ENCODE data around the gene ECHS1.

DNA sequence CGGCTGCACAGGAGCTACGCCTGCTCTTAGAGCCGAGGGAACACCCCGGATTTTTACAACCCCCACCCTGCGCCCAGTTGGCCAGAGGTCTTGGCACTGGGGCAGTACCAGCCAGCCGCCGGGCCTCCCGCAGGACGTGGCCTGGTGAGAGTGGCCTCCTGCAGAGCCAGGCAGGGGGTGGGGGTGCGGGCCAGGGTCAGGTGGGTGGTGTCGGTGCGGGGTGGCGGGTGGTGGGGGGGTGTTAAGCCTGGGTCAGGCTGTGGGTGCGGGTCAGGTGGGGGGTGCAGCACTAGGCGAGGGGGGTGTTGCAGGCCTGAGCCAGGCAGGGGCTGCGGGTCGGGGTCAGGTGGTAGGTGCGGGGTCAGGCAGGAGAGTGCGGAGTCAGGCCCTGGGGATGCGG, 647 bp downstream of the ECHS1 start:
- TF ChIP-seq, protein P1, sequence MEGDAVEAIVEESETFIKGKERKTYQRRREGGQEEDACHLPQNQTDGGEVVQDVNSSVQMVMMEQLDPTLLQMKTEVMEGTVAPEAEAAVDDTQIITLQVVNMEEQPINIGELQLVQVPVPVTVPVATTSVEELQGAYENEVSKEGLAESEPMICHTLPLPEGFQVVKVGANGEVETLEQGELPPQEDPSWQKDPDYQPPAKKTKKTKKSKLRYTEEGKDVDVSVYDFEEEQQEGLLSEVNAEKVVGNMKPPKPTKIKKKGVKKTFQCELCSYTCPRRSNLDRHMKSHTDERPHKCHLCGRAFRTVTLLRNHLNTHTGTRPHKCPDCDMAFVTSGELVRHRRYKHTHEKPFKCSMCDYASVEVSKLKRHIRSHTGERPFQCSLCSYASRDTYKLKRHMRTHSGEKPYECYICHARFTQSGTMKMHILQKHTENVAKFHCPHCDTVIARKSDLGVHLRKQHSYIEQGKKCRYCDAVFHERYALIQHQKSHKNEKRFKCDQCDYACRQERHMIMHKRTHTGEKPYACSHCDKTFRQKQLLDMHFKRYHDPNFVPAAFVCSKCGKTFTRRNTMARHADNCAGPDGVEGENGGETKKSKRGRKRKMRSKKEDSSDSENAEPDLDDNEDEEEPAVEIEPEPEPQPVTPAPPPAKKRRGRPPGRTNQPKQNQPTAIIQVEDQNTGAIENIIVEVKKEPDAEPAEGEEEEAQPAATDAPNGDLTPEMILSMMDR (IDR thresholded peaks at IDR 0.05) = no peak
- TF ChIP-seq POLR2A (IDR thresholded peaks at IDR 0.05) = no peak

Measured in right lobe of liver (tissue), 4 donors.